ENCODE results near the gene GRIA3. TPM values are rescaled to one million over a fixed set of nuclear protein-coding genes. Genes with fewer than 3 reads are reported as not detected.
A peak's percentile ranks its signal among the peaks of the same experiment; 100 is the strongest.

The GRIA3 gene
- total RNA-seq, 1 experiment from 2014 or later: not detected

- no peaks in the 10 kb centered on the region for H3K36me3 ChIP-seq (ENCODE audit: insufficient read depth, low read length, poor library complexity, severe bottlenecking)
- CTCF ChIA-PET: no interaction called here
- no peaks in the 10 kb centered on the region for H3K4me1 ChIP-seq (ENCODE audit: insufficient read depth, low read length, poor library complexity, severe bottlenecking)
- BruUV-seq (replicated peaks): no TSS peak
- H3K27ac ChIP-seq (ENCODE audit: low read depth, low read length, poor library complexity, severe bottlenecking): no peak overlapping the region
- intact Hi-C loops (cut with micrococcal nuclease; ENCODE audit: unreplicated experiment): no loop called here
- H3K9me3 ChIP-seq (ENCODE audit: low read depth, low read length, poor library complexity, severe bottlenecking): no peaks in the 10 kb centered on the region
- POLR2A ChIA-PET (ENCODE audit: low non-redundant PET): no interaction called here
- TF ChIP-seq CTCF (conservative IDR thresholded peaks at IDR 0.05; ENCODE audit: low read depth, low read length): no peak
- TF ChIP-seq EZH2 (IDR thresholded peaks at IDR 0.05; ENCODE audit: borderline replicate concordance, low read depth, low read length, poor library complexity, severe bottlenecking): no peak
- no peak overlapping the region for H3K4me3 ChIP-seq (ENCODE audit: low read depth, low read length, poor library complexity, severe bottlenecking)
- no peaks in the 10 kb centered on the region for H3K27me3 ChIP-seq (replicated peaks; ENCODE audit: insufficient read depth, low read depth, low read length, poor library complexity)
- DNase-seq (ENCODE audit: low spot score): no peak
These were observed 265.3 kb downstream of the GRIA3 start for GRCh38 chrX:123449335-123449734.

DNA sequence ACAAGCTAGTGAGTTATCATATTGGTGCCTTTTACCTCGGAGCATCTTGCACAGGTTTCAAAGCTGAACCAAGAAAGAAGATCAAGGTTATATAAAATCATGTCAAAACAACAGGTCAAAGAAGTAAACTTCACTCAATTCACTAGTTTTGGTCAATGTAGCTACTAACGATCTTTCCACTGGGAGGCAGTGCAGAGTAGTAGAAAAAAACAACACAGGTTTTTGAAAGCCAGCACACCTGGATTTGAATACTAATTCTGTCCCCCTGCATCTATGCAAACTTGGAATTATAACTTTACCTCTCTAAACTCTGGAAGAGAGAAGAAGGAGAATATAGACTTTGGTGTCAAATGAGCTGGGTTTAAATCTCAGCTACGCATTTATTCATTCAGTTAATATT lies 266.1 kb downstream of the GRIA3 start:
- no peaks in the 10 kb centered on the region for H3K9me3 ChIP-seq (ENCODE audit: low read depth, low read length, poor library complexity, severe bottlenecking)
- ChIA-PET CTCF (no interaction called here), POLR2A (ENCODE audit: low non-redundant PET) (no interaction called here)
- no peaks in the 10 kb centered on the region for H3K36me3 ChIP-seq (ENCODE audit: insufficient read depth, low read length, poor library complexity, severe bottlenecking)
- no TSS peak for BruUV-seq (replicated peaks)
- TF ChIP-seq CTCF (conservative IDR thresholded peaks at IDR 0.05; ENCODE audit: low read depth, low read length): peak; percentile 55
- no peak for TF ChIP-seq EZH2 (IDR thresholded peaks at IDR 0.05; ENCODE audit: borderline replicate concordance, low read depth, low read length, poor library complexity, severe bottlenecking)
- H3K4me3 ChIP-seq (ENCODE audit: low read depth, low read length, poor library complexity, severe bottlenecking): no peak overlapping the region
- no peaks in the 10 kb centered on the region for H3K4me1 ChIP-seq (ENCODE audit: insufficient read depth, low read length, poor library complexity, severe bottlenecking)
- DNase-seq (ENCODE audit: low spot score): no peak
- no peak overlapping the region for H3K27ac ChIP-seq (ENCODE audit: low read depth, low read length, poor library complexity, severe bottlenecking)
- intact Hi-C loops (cut with micrococcal nuclease; ENCODE audit: unreplicated experiment): no loop called here
- H3K27me3 ChIP-seq (replicated peaks; ENCODE audit: insufficient read depth, low read depth, low read length, poor library complexity): no peaks in the 10 kb centered on the region

DNA sequence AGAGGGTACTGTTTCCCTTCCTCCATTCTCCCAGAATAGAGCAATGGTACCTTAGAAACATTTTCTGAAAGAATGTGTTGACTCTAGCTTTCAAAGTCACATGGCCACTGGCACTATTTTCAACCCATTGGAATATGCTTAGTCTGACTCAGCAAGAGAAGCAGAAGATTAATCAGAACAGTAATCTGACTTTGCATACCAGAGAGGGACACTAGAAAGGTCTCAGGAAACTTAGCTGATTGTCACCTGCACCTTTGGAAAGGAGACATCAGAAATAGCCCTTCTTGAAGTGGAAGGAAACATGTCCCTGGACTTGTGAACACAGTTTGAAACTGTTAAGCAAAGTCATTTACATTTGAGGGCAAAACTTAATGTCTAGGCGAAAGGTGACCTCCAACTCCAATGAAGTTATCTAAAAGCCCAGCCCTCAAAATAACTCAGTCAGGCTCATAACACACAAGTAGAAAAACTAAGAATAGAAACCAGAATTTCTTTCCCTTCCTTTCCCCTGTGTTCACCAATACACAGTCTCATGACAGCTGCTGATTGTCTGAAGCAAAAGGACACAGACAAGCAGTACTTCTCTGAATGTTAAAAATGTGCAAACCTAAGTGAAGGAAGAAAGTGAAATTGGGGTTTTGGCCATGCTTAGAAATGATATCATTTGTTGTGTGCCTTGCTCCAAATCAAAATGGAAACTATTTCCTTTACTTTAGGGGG lies 270.8 kb downstream of the GRIA3 start:
- Histone ChIP-seq H3K4me3 (ENCODE audit: low read depth, low read length, poor library complexity, severe bottlenecking) (no peak overlapping the region), H3K27me3 (replicated peaks; ENCODE audit: insufficient read depth, low read depth, low read length, poor library complexity) (no peaks in the 10 kb centered on the region), H3K9me3 (ENCODE audit: low read depth, low read length, poor library complexity, severe bottlenecking) (no peaks in the 10 kb centered on the region), H3K36me3 (ENCODE audit: insufficient read depth, low read length, poor library complexity, severe bottlenecking) (no peaks in the 10 kb centered on the region), H3K4me1 (ENCODE audit: insufficient read depth, low read length, poor library complexity, severe bottlenecking) (no peaks in the 10 kb centered on the region), H3K27ac (ENCODE audit: low read depth, low read length, poor library complexity, severe bottlenecking) (no peak overlapping the region)
- TF ChIP-seq EZH2 (IDR thresholded peaks at IDR 0.05; ENCODE audit: borderline replicate concordance, low read depth, low read length, poor library complexity, severe bottlenecking) (no peak), CTCF (conservative IDR thresholded peaks at IDR 0.05; ENCODE audit: low read depth, low read length) (no peak)
- ChIA-PET CTCF (no interaction called here), POLR2A (ENCODE audit: low non-redundant PET) (no interaction called here)
- BruUV-seq (replicated peaks): no TSS peak
- intact Hi-C loops (cut with micrococcal nuclease; ENCODE audit: unreplicated experiment): no loop called here
- no peak for DNase-seq (ENCODE audit: low spot score)
